ENCODE data around the gene SP8.
"Not testable (repeated sequence)": the region's sequence is repeated elsewhere in the genome, so short reads cannot be mapped to it uniquely, and the experiment has no call there.

The SP8 gene

DNA sequence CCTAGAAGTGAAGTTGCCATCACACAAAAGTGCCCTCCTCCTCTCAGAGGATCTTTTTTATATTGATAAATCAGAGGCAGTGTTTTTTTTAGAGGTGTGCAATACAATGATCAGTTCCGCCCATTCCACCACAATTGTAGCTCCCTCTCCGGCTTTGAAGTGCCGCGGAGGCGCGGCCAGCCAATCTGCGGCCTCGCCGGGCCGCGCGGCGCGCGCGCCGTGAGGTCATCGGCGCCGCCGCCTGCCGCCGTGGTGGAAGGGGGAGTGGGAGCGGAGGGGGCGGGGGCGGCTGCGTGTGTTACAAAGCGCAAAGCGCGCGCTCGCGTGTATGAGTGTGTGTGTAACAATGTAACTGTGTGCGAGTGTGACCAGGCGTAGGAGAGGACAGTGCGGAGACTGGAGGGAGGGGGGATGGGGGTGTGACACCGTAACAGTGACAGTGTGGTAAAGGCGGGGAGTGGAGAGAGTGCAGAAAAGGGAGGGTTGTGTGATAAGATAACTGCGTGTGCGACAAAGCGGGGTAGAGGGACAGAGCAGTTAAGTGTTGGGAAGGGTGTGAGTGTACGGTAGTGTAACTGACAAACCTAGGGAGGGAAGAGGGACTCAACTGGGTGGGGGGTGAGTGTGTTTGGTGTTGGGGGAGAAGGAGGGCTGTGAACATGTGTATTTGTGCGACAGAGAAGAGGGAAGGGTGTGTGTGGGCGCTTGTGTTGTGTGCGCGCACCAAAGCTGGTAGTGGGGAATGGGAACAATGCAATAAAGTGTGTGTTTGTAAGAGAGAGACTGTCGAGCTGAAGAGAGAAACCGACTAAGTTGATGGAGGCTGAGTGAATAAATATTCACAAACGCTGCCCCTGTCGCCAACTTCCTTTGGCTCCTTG lies at the start of gene SP8:
Gene SP8 (minus strand): TSS at position 108 of the 881 bp plus-strand sequence. CDS start 88 bp downstream, at position 20.
- Mint-ChIP-seq H3K27me3 (peaks cover 71% of the 10 kb centered on the region), H3K36me3 (peaks cover 6% of the 10 kb centered on the region), H3K4me1 (peaks cover 11% of the 10 kb centered on the region), H3K27ac (no peak within 1 kb of the TSS), H3K9me3 (peaks cover 9% of the 10 kb centered on the region), H3K4me3 (peak within 1 kb of the TSS; percentile 40)
- no peak for ATAC-seq

DNA sequence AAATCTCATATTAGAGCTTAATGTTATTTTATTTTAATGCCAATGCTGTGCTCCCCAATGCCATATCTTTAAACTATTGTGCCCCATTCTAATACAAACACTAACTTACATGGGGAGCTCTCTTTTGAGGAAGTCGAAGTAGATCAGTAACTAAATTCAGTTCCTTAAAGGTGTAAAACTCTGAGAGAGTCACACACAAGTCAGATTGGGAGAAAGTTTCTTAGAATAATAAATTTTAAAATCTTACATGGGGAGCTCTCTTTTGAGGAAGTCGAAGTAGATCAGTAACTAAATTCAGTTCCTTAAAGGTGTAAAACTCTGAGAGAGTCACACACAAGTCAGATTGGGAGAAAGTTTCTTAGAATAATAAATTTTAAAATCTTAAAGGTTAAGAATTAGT lies 49.7 kb upstream of the SP8 start:
- not testable (repeated sequence) for H3K4me1 Mint-ChIP-seq, H3K36me3 Mint-ChIP-seq, ATAC-seq, H3K4me3 Mint-ChIP-seq, H3K27ac Mint-ChIP-seq, H3K9me3 Mint-ChIP-seq
- H3K27me3 Mint-ChIP-seq: peaks cover 20% of the 10 kb centered on the region

DNA sequence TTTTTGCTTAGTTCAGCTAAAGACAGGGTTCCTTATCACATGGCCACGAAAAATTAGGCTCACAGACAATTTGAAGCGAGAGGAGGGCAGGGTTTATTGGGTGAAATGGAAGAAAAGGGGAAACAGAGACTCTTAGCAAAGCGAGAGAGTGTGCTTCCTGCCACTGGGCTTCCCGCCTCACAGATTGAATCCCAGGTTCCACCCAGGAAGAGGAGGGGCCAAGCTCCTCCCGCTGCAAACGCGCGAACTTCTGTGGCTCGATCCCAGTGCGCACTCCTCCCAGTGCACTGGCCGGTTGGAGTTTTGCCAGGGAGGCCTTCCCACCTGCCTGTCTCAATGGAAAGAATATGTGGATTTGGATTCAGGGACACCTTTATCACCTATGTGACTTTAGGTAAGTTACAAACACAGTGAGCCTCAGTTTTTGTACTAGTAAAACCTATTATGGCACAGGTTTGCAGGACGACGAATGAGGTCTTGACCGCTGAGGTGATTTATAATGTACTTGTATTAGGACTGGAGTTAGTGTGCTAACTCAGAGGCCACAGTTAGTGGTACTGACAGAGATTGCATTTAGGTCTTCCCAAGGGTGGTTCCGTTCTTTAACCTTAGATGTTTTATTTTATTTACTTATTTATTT lies 48.5 kb upstream of the SP8 start:
- no peak for ATAC-seq
- no peaks in the 10 kb centered on the region for H3K9me3 Mint-ChIP-seq
- no peak overlapping the region for H3K27ac Mint-ChIP-seq
- H3K4me3 Mint-ChIP-seq: no peak overlapping the region
- H3K36me3 Mint-ChIP-seq: no peaks in the 10 kb centered on the region
- H3K27me3 Mint-ChIP-seq: peaks cover 25% of the 10 kb centered on the region
- H3K4me1 Mint-ChIP-seq: no peaks in the 10 kb centered on the region

DNA sequence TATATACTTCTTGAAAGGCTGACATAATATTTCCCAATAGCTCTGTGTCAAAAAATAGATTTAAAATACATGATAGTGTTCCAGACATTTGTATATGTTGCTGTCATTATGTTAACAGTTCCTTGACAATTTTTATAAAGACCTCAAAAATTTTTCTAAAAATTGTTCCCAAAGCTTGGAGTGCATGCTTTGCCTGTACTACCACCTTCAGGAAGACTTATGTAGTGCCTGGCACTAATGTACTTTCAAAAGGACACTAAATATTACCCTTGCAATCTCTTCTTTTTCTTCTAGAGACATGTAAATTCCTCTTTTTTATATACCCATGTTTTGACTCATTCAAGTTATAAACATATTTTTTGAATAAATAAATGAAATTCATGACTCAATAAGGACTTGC lies 48.0 kb upstream of the SP8 start:
- H3K27ac Mint-ChIP-seq: no peak overlapping the region
- peaks cover 25% of the 10 kb centered on the region for H3K27me3 Mint-ChIP-seq
- no peaks in the 10 kb centered on the region for H3K9me3 Mint-ChIP-seq
- H3K36me3 Mint-ChIP-seq: no peaks in the 10 kb centered on the region
- H3K4me1 Mint-ChIP-seq: no peaks in the 10 kb centered on the region
- ATAC-seq: no peak
- H3K4me3 Mint-ChIP-seq: no peak overlapping the region

DNA sequence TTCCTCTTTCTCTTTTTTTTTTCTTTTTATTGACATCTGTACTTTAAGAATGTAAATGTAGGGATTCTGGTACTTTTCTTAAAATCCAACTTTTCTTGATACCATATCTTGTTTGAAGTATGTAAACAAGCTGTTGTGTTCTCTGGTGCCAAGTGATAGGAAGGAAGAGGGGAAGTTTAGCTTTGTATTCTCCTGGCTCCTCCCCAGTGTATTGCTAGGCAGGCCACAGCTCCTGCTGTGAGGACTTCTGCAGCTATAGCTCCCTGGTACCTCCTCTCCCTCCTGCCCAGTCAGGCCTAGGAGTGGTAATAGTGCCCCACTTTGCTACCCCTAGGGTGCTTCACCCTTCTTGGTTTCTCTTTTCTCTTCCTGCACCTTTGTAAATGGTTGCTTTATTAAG lies 45.3 kb upstream of the SP8 start:
- H3K4me3 Mint-ChIP-seq: no peak overlapping the region
- no peak overlapping the region for H3K27ac Mint-ChIP-seq
- H3K36me3 Mint-ChIP-seq: no peaks in the 10 kb centered on the region

DNA sequence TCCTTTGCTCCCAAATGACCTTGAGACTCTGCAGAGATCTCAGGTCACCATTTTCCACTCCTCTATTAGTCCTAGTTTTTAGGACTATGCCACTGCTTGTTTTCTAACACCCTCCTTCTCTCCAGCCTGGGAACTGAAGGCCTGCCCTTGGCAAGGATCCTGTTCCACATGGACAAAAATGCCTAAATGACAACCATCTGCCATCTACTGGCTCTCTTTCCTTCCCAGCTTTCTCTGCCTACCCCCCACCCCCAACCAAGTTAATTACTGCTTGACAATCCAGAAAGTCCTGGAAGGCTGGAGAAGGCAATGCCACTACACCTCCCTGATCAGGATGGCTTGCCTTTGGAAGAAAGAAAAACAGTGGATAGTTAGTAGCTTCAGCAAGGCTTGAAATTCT lies 44.8 kb upstream of the SP8 start:
- ATAC-seq: no peak
- peaks cover 25% of the 10 kb centered on the region for H3K27me3 Mint-ChIP-seq
- no peaks in the 10 kb centered on the region for H3K9me3 Mint-ChIP-seq
- H3K27ac Mint-ChIP-seq: no peak overlapping the region
- H3K4me3 Mint-ChIP-seq: no peak overlapping the region
- H3K36me3 Mint-ChIP-seq: no peaks in the 10 kb centered on the region
- no peaks in the 10 kb centered on the region for H3K4me1 Mint-ChIP-seq

More for the DNA sequence above, 45.3 kb upstream of the SP8 start:
- Mint-ChIP-seq H3K4me1 (no peaks in the 10 kb centered on the region), H3K9me3 (no peaks in the 10 kb centered on the region), H3K27me3 (peaks cover 25% of the 10 kb centered on the region)
- no peak for ATAC-seq

DNA sequence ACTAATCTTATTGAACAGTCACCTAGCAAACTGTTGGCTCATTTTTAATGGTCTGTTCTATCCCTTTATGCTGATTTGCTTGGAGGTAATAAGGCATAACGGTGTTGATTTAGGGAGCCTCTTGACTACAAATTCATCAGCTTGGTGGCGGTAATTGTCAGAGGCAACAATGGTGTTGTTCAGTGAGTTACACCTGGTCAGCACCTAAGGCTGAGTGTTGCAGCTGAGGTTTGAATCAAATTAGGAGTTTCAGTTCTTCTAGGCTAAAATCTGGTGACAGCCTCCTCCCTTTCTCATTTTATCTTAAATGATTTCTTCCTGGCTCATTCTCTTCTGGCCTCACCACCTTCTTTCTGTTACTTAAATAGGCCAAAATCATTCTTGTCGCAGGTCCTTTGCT lies 42.3 kb upstream of the SP8 start:
- Mint-ChIP-seq H3K9me3 (no peaks in the 10 kb centered on the region), H3K27ac (no peak overlapping the region), H3K4me1 (no peaks in the 10 kb centered on the region), H3K4me3 (no peak overlapping the region), H3K36me3 (no peaks in the 10 kb centered on the region), H3K27me3 (peaks cover 23% of the 10 kb centered on the region)
- no peak for ATAC-seq

DNA sequence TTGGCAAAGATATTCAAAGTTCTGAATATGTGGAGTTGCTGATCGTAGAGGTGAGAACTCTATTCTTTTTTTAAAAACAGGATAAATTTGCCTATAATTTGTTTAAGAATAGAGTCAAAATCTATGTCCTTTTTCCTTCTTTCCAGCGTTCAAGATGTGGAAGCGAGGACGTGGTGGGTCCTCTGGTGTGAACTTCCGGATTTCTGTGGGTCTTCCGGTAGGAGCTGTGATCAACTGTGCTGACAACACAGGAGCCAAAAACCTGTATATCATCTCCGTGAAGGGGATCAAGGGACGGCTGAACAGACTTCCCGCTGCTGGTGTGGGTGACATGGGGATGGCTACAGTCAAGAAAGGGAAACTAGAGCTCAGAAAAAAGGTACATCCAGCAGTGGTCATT lies 40.5 kb upstream of the SP8 start:
- Mint-ChIP-seq H3K4me3 (no peak overlapping the region), H3K27me3 (peaks cover 12% of the 10 kb centered on the region), H3K36me3 (no peaks in the 10 kb centered on the region), H3K4me1 (no peaks in the 10 kb centered on the region), H3K27ac (no peak overlapping the region), H3K9me3 (no peaks in the 10 kb centered on the region)
- no peak for ATAC-seq

DNA sequence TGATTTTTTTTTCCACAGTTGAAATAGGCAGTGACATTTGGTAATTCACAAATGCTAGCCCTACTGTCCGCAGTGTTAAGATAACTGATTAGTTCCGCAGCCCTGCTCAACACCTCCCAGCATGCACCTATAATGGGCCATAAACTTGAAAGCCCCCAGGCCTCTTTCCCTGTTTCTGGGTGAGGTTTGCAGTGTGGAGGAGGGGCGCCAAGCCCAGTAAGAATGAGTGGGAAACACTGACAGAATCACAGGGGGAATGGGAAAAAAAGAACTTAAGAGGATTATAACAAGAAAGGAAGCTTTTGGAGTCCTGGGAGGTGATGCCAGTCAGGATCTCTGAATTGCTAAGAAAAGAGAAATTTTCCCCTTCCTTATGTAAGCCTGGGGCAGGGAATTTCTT lies 39.6 kb upstream of the SP8 start:
- Mint-ChIP-seq H3K36me3 (no peaks in the 10 kb centered on the region), H3K27me3 (peaks cover 3% of the 10 kb centered on the region), H3K4me1 (no peaks in the 10 kb centered on the region), H3K27ac (no peak overlapping the region), H3K4me3 (no peak overlapping the region), H3K9me3 (peaks cover 2% of the 10 kb centered on the region)
- ATAC-seq: no peak

DNA sequence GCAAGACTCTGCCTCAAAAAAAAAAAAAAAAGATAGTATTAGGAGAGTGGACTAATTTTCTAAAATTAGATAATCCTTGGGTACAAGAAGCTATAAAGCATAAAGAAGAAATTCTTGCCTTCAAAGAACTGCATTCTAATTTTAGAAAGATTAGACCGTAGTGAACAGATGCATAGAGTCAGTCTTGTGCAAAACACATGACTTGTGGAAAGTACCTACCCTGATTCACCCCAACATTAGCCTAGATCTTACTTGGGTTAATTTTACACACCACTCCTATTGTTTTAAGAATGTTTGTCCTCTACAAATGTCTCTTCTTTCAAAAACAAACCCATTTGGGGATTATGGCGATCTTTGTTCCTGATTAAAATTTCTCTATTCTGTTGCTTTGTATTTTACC lies 38.9 kb upstream of the SP8 start:
- H3K27me3 Mint-ChIP-seq: no peaks in the 10 kb centered on the region
- no peak overlapping the region for H3K27ac Mint-ChIP-seq
- H3K4me1 Mint-ChIP-seq: no peaks in the 10 kb centered on the region
- no peaks in the 10 kb centered on the region for H3K36me3 Mint-ChIP-seq
- H3K4me3 Mint-ChIP-seq: no peak overlapping the region
- ATAC-seq: no peak
- H3K9me3 Mint-ChIP-seq: peaks cover 2% of the 10 kb centered on the region

DNA sequence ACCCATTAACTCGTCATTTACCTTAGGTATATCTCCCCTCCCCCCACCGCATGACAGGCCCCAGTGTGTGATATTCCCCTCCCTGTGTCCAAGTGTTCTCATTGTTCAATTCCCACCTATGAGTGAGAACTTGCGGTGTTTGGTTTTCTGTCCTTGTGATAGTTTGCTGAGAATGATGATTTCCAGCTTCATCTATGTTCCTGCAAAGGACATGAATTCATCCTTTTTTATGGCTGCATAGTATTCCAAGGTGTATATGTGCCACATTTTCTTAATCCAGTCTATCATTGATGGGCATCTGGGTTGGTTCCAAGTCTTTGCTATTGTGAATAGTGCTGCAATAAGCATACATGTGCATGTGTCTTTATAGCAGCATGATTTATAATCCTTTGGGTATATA lies 34.7 kb upstream of the SP8 start:
- not testable (repeated sequence) for H3K9me3 Mint-ChIP-seq, H3K4me1 Mint-ChIP-seq, H3K27me3 Mint-ChIP-seq, H3K4me3 Mint-ChIP-seq, H3K36me3 Mint-ChIP-seq, ATAC-seq, H3K27ac Mint-ChIP-seq

DNA sequence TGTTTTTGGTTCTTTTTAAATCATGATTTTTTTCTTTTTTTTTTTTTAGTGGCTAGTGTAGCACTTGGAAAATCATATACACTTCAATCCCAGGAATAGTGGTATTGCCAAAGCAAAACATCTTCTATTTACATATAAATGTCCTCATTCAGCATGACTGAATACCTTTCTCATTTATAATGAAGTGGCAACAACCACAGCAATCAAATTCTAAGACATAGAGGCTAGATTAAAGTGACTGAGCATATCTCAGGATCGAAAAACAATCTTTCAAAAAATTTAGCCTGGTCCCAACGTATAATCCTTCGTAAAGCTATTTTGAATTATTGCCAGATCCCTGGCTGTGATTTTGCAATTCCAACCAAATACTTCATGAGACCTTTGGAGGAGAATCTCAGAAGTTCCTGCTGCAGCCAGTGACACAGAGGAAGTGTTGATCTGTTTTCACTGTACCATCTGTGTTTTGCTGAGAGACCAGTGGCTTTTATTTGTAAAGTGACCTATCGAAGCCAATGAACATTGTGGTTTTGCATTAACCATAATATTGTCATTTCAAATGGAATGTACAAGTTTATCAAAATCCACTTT lies 29.8 kb upstream of the SP8 start:
- Mint-ChIP-seq H3K9me3 (peaks cover 2% of the 10 kb centered on the region), H3K27ac (no peak overlapping the region), H3K4me3 (no peak overlapping the region), H3K4me1 (no peaks in the 10 kb centered on the region), H3K36me3 (no peaks in the 10 kb centered on the region), H3K27me3 (no peaks in the 10 kb centered on the region)
- ATAC-seq: no peak

DNA sequence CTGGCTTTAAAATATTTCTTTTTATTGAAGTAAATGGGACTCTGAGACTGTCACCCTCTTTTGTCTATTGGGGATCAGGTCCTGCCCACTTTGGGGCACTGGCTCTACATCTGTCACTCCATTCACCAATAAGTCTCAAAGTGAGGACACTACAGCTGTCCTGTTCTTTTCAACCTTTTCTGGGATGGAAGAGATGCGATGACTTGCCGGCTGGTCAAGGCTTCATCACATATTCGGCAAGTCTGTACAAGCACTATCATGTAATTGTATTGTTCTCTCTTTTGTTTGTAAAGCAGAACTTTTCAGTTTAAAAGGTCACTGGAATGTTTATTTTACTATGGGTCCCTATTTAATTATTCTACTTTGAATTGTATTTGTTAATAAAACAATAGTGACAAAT lies 17.7 kb upstream of the SP8 start:
- peaks cover 3% of the 10 kb centered on the region for H3K27me3 Mint-ChIP-seq
- no peak overlapping the region for H3K27ac Mint-ChIP-seq
- no peak overlapping the region for H3K4me3 Mint-ChIP-seq
- ATAC-seq: no peak
- H3K4me1 Mint-ChIP-seq: no peaks in the 10 kb centered on the region
- H3K36me3 Mint-ChIP-seq: no peaks in the 10 kb centered on the region
- no peaks in the 10 kb centered on the region for H3K9me3 Mint-ChIP-seq

DNA sequence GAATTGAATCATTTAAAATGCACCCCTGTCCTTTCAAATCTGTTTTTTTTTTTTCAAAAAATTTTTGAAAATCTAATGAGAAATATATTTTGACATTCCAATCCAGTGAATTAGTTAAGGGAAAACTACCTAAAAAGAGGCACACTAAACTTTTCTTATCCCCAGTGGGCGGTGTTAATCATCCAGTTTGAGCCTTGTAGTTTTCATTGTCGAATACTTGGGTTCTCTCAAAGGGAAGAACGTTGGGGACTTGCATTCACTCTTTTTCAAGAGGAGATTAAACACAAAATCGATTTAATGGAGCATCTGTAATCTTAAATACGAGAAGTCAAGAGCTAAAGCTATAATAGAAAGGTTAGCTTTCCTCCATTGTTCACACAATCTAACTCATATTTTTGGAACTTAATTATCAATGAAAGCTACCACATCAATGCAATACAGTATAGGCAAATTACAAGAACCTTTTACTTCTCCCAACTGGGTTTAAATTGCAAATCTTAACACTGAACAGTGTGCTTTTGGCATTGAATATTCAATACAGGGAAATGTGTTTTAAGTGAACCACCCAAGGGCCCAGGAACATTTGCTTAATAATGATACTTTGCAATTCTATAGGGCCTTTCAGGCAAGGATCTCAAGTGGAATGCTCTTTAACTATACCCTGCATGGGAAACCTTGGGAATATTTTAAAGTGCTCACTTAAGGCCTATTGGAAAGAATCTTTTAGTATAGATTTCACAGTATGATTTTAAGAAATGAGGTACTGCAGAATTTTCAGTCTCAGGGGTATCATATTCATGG lies 13.1 kb upstream of the SP8 start:
- no peak overlapping the region for H3K27ac Mint-ChIP-seq
- no peak for ATAC-seq
- H3K4me3 Mint-ChIP-seq: no peak overlapping the region
- peaks cover 14% of the 10 kb centered on the region for H3K4me1 Mint-ChIP-seq
- peaks cover 31% of the 10 kb centered on the region for H3K27me3 Mint-ChIP-seq
- H3K36me3 Mint-ChIP-seq: no peaks in the 10 kb centered on the region
- H3K9me3 Mint-ChIP-seq: no peaks in the 10 kb centered on the region

DNA sequence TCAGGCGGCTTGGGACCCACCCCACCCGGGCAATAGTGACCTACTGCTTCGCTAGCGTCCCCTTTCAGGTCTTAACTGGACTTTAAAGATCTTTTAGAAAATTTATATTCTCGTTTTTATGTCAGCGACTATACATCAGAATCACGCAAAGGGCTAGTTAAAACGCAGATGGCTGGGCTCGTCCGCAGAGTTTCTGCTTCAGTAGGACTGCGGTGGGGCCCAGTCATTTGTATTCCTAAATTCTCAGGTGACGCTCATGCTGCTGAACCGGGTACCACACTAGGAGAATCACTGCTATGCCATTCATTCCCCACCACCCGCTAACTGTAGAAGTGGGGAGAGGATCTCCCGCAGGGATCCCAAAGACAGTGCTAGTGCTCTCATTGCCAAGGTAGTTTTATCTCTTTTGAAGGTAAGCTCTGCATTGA lies 12.0 kb upstream of the SP8 start:
- ATAC-seq: no peak
- Mint-ChIP-seq H3K27ac (no peak overlapping the region), H3K4me1 (peaks cover 14% of the 10 kb centered on the region), H3K4me3 (peak overlapping the region; percentile 51), H3K36me3 (no peaks in the 10 kb centered on the region), H3K9me3 (no peaks in the 10 kb centered on the region), H3K27me3 (peaks cover 31% of the 10 kb centered on the region)

Data from stimulated activated memory B cell treated with anti-CD40 and anti-IgM and Interleukin-4, amounts not matched to agents 10 μg/mL and 1 μg/mL and 100 μg/mL, for 72 hours (primary cell).